ENCODE results near the gene SEC14L2.

DNA sequence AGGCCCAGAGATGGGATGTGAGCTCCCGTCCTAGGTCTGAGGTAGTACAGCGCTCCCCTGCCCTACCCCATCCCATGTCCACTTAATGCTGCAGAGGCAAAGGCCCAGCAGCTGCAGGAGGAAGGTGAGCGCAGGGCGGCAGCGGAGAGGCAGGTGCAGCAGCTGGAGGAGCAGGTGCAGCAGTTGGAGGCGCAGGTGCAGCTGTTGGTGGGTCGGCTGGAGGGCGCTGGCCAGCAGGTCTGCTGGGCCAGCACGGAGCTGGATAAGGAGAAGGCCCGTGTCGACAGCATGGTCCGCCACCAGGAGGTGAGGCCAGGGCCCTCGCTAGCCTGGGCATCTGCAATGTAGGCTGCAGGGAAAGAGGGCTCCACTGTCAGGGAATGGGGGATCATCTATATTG lies 24.8 kb upstream of the SEC14L2 start:
- TF ChIP-seq, protein P1, sequence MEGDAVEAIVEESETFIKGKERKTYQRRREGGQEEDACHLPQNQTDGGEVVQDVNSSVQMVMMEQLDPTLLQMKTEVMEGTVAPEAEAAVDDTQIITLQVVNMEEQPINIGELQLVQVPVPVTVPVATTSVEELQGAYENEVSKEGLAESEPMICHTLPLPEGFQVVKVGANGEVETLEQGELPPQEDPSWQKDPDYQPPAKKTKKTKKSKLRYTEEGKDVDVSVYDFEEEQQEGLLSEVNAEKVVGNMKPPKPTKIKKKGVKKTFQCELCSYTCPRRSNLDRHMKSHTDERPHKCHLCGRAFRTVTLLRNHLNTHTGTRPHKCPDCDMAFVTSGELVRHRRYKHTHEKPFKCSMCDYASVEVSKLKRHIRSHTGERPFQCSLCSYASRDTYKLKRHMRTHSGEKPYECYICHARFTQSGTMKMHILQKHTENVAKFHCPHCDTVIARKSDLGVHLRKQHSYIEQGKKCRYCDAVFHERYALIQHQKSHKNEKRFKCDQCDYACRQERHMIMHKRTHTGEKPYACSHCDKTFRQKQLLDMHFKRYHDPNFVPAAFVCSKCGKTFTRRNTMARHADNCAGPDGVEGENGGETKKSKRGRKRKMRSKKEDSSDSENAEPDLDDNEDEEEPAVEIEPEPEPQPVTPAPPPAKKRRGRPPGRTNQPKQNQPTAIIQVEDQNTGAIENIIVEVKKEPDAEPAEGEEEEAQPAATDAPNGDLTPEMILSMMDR (IDR thresholded peaks at IDR 0.05 in 4 of 5, conservative IDR thresholded peaks at IDR 0.05 in 1 of 5): no peak
- TF ChIP-seq POLR2A (IDR thresholded peaks at IDR 0.05): no peak
